PC-3 (cell line): ENCODE results near the gene WNT7A. TPM values are rescaled to one million over a fixed set of nuclear protein-coding genes. Genes with fewer than 3 reads are reported as not detected.

ENCODE experiments used
- ATAC-seq: fragments of 200-7000 bp; cut with Tn5 transposase; 2 replicates; pipeline ENCODE4 v1.9.1; 2020; ENCODE audit warnings: mild to moderate bottlenecking, moderate library complexity
- BruUV-seq: library from RNA; stranded (reverse); fragments of 400-500 nt; replicated peaks from 2 replicates; lab custom pipeline; 2021; lab: Mats Ljungman, UMichigan
- CTCF ChIA-PET: fragments of 300-600 bp; sonication (Branson Sonifier 250); formaldehyde crosslinking; loops from one replicate; lab custom pipeline; 2022; ENCODE audit warnings: antibody characterized with exemption; lab: Charles Lee
- POLR2A ChIA-PET: fragments of 300-600 bp; sonication (Branson Sonifier 250); formaldehyde crosslinking; loops from one replicate; lab custom pipeline; 2022; ENCODE audit warnings: antibody characterized with exemption; ENCODE audit not compliant: unreplicated experiment; lab: Charles Lee
- DNase-seq: peaks from one replicate; pipeline ENCODE4 v3.0.0-alpha.2; 2015
- H2AFZ ChIP-seq: fragments of 300-600 bp; sonication (generic); 2 replicates; pipeline ENCODE4 v1.6.0; 2016; ENCODE audit warnings: antibody characterized with exemption, low read length
- H3F3A ChIP-seq: fragments of 300-600 bp; sonication (generic); one replicate; pipeline ENCODE4 v1.6.0; 2017; ENCODE audit warnings: antibody characterized with exemption, low read length, control low read depth, mild to moderate bottlenecking; ENCODE audit not compliant: unreplicated experiment
- H3K27ac ChIP-seq: fragments of 300-600 bp; sonication (generic); 2 replicates; pipeline ENCODE4 v1.5.1; 2016; ENCODE audit warnings: mild to moderate bottlenecking, low read length
- H3K27me3 ChIP-seq: fragments of 300-600 bp; sonication (generic); 2 replicates; pipeline ENCODE4 v1.6.1; 2016; ENCODE audit warnings: low read length, mixed read lengths
- H3K36me3 ChIP-seq: fragments of 300-600 bp; sonication (generic); 2 replicates; pipeline ENCODE4 v1.6.1; 2016; ENCODE audit warnings: low read depth, mixed run types, low read length, mixed read lengths
- H3K4me1 ChIP-seq: fragments of 300-600 bp; sonication (generic); 2 replicates; pipeline ENCODE4 v1.5.1; 2016; ENCODE audit warnings: low read length; ENCODE audit not compliant: insufficient read depth
- H3K4me2 ChIP-seq: fragments of 300-600 bp; sonication (generic); 2 replicates; pipeline ENCODE4 v1.6.0; 2016; ENCODE audit warnings: low read length
- H3K4me3 ChIP-seq: fragments of 300-600 bp; sonication (generic); 2 replicates; pipeline ENCODE4 v1.5.1; 2016; ENCODE audit warnings: mild to moderate bottlenecking, low read length, mixed read lengths
- H3K79me2 ChIP-seq: fragments of 300-600 bp; sonication (generic); 2 replicates; pipeline ENCODE4 v1.6.1; 2017; ENCODE audit warnings: low read length, mixed read lengths
- H3K9ac ChIP-seq: fragments of 300-600 bp; sonication (generic); 2 replicates; pipeline ENCODE4 v1.6.0; 2016; ENCODE audit warnings: mild to moderate bottlenecking, low read length
- H3K9me2 ChIP-seq: fragments of 300-600 bp; sonication (generic); replicated peaks from 2 replicates; pipeline ENCODE4 v1.6.1; 2016; ENCODE audit warnings: mixed run types, low read length, mixed read lengths
- H3K9me3 ChIP-seq: fragments of 300-600 bp; sonication (generic); 2 replicates; pipeline ENCODE4 v1.6.1; 2016; ENCODE audit warnings: low read length, mixed read lengths
- H4K20me1 ChIP-seq: fragments of 300-600 bp; sonication (generic); 2 replicates; pipeline ENCODE4 v1.6.1; 2016; ENCODE audit warnings: low read length, mixed read lengths
- EZH2 ChIP-seq: fragments of 300-600 bp; sonication (generic); IDR thresholded peaks from one replicate; pipeline ENCODE4 v1.6.1; 2017; ENCODE audit warnings: antibody characterized with exemption, mild to moderate bottlenecking, low read length; ENCODE audit not compliant: unreplicated experiment
- EZH2phosphoT487 ChIP-seq: fragments of 300-600 bp; sonication (generic); IDR thresholded peaks from 2 replicates; pipeline ENCODE4 v1.6.1; 2018; ENCODE audit warnings: mild to moderate bottlenecking, antibody characterized with exemption, low read length, borderline replicate concordance
- intact Hi-C: fragments of 100-400 bp; cut with micrococcal nuclease; formaldehyde crosslinking; loops from 2 replicates; pipeline ENCODE4 v1.9.0; 2023
- total RNA-seq: library from RNA; depleted of rRNA; stranded (reverse); fragments of >200 nt; gene quantifications from 2 replicates; pipeline ENCODE4 v1.2.3, GENCODE V29; 2014
- TF ChIP-seq, protein P1 (sequence below): fragments of 300-600 bp; sonication (generic); conservative IDR thresholded peaks from 2 replicates; pipeline ENCODE4 v1.5.1; 2017; ENCODE audit warnings: antibody characterized with exemption, low read depth, mild to moderate bottlenecking, low read length

Gene WNT7A
- total RNA-seq, 1 experiment from 2014 or later: 16.2 TPM

DNA sequence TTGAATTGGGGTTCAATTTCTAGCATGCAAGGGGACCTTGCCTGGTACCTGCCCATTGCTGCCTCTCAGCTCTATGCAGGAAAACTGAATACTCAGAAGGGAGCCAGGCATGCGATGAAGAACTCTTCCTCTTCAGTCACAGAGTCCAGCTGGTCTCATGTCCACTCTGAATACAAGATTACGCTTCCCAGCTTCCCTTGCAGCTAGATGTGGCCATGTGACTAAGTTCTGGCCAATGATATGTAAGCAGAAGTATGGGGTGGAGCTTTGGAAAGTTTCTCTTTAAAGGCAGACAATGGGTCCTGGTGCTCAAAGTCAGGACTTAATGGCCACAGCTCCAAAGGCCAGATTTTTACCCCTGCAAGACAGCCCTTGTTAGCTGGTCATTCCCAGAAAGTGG lies 9.0 kb downstream of the WNT7A start:
- intact Hi-C loops: no loop called here
- TF ChIP-seq EZH2phosphoT487 (no peak), EZH2 (no peak)
- TF ChIP-seq, protein P1, sequence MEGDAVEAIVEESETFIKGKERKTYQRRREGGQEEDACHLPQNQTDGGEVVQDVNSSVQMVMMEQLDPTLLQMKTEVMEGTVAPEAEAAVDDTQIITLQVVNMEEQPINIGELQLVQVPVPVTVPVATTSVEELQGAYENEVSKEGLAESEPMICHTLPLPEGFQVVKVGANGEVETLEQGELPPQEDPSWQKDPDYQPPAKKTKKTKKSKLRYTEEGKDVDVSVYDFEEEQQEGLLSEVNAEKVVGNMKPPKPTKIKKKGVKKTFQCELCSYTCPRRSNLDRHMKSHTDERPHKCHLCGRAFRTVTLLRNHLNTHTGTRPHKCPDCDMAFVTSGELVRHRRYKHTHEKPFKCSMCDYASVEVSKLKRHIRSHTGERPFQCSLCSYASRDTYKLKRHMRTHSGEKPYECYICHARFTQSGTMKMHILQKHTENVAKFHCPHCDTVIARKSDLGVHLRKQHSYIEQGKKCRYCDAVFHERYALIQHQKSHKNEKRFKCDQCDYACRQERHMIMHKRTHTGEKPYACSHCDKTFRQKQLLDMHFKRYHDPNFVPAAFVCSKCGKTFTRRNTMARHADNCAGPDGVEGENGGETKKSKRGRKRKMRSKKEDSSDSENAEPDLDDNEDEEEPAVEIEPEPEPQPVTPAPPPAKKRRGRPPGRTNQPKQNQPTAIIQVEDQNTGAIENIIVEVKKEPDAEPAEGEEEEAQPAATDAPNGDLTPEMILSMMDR: no peak
- Histone ChIP-seq H4K20me1 (no peaks in the 10 kb centered on the region), H3K4me1 (no peaks in the 10 kb centered on the region; the same call in 1 of the 2 replicates), H2AFZ (no peak overlapping the region), H3K27ac (no peak overlapping the region), H3K4me2 (no peak overlapping the region), H3K9ac (no peak overlapping the region), H3K9me3 (no peaks in the 10 kb centered on the region), H3K27me3 (no peaks in the 10 kb centered on the region), H3K79me2 (peaks cover 4% of the 10 kb centered on the region; the same call in 1 of the 2 replicates), H3K36me3 (peaks cover 29% of the 10 kb centered on the region), H3K4me3 (no peak overlapping the region), H3K9me2 (no peaks in the 10 kb centered on the region), H3F3A (no peaks in the 10 kb centered on the region)
- DNase-seq (no peak), ATAC-seq (no peak)
- BruUV-seq: no TSS peak
- POLR2A ChIA-PET: no interaction called here
- CTCF ChIA-PET: no interaction called here

- no TSS peak for BruUV-seq
- Histone ChIP-seq H3K4me1 (no peaks in the 10 kb centered on the region; the same call in 1 of the 2 replicates), H3K27ac (no peak overlapping the region), H3K9me3 (no peaks in the 10 kb centered on the region), H3K9ac (no peak overlapping the region), H3K9me2 (no peaks in the 10 kb centered on the region), H3K27me3 (no peaks in the 10 kb centered on the region), H3F3A (no peaks in the 10 kb centered on the region), H4K20me1 (no peaks in the 10 kb centered on the region), H3K36me3 (peaks cover 29% of the 10 kb centered on the region), H2AFZ (no peak overlapping the region), H3K79me2 (no peaks in the 10 kb centered on the region), H3K4me2 (no peak overlapping the region), H3K4me3 (no peak overlapping the region)
- ChIA-PET CTCF (no interaction called here), POLR2A (no interaction called here)
- intact Hi-C loops: no loop called here
- DNase-seq (no peak), ATAC-seq (peak; percentile 57)
- TF ChIP-seq EZH2 (no peak), EZH2phosphoT487 (no peak)
- TF ChIP-seq, protein P1: no peak
Observed at GRCh38 chr3:13869761-13870343, 10.0 kb downstream of the WNT7A start.

- H3K36me3 ChIP-seq: peaks cover 29% of the 10 kb centered on the region
- CTCF ChIA-PET: no interaction called here
Observed at GRCh38 chr3:13868844-13869724, 10.8 kb downstream of the WNT7A start.

More at GRCh38 chr3:13868844-13869724, 10.8 kb downstream of the WNT7A start:
- no peak for ATAC-seq
- Histone ChIP-seq H3K79me2 (no peaks in the 10 kb centered on the region), H3K4me1 (no peaks in the 10 kb centered on the region; the same call in 1 of the 2 replicates), H3K9ac (no peak overlapping the region), H3K27ac (no peak overlapping the region), H3F3A (no peaks in the 10 kb centered on the region), H3K27me3 (no peaks in the 10 kb centered on the region), H4K20me1 (no peaks in the 10 kb centered on the region), H3K4me2 (no peak overlapping the region), H2AFZ (no peak overlapping the region), H3K4me3 (no peak overlapping the region), H3K9me2 (no peaks in the 10 kb centered on the region), H3K9me3 (no peaks in the 10 kb centered on the region)
- TF ChIP-seq, protein P1: no peak
- TF ChIP-seq EZH2phosphoT487 (no peak), EZH2 (no peak)
- POLR2A ChIA-PET: no interaction called here
- DNase-seq: no peak
- intact Hi-C loops: no loop called here
- BruUV-seq: no TSS peak
